GM12872 (cell line): ENCODE results near the gene POFUT2.

Experiments used
- CTCF ChIP-seq: IDR thresholded peaks from 3 replicates; pipeline ENCODE4 v1.5.1; 2011; ENCODE audit warnings: low read depth, mild to moderate bottlenecking, low read length, moderate library complexity; ENCODE audit not compliant: insufficient read depth

Gene POFUT2

GRCh38 chr21:45225741-45226327, 61.9 kb downstream of the POFUT2 start:
- TF ChIP-seq CTCF, result no peak

- no peak for TF ChIP-seq CTCF
Observed at GRCh38 chr21:45225041-45225740, 62.5 kb downstream of the POFUT2 start.

- TF ChIP-seq CTCF, result no peak
Observed at GRCh38 chr21:45224189-45224938, 63.3 kb downstream of the POFUT2 start.

GRCh38 chr21:45223236-45224185, 64.2 kb downstream of the POFUT2 start:
- no peak for TF ChIP-seq CTCF

GRCh38 chr21:45222001-45222400, 65.7 kb downstream of the POFUT2 start:
- no peak for TF ChIP-seq CTCF

DNA sequence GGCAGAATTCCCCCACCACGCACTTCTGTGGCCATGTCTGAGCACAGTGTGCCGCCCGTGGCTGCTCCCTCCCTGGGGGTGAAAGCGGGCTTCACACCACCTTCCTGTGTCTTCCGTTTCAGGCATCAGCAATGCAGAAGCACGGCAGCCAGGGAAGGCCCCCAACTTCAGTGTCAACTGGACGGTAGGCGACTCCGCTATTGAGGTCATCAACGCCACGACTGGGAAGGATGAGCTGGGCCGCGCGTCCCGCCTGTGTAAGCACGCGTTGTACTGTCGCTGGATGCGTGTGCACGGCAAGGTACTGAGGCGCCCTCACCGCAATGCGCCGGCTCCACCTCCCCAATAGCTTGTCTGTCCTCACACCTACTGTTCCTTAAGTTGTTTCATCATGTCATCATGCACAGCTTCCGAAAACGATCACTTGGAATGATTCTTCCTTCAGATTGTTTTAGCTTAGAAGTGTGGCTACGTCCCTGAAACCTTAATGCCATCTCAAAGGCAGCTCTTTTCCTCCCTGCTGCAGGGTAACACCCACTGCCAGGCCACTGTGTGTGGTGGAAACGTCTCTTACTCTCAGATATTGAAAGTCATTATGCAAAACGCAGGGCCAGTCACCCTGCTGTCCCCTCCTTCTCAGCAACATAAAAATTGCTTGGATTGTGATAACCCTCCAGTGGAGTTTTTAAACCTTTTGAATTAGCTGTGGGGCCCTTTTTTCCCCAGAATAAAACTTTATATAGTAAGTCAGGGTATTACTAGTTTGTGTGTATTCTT, 66.8 kb downstream of the POFUT2 start:
- TF ChIP-seq CTCF, result no peak
